Muscle layer of duodenum (tissue), 2 donors: ENCODE measurements around the gene PYDC1.

Experiments used
- H3K27ac ChIP-seq: one replicate; pipeline ENCODE4 v1.7.0; 2013; ENCODE audit warnings: mild to moderate bottlenecking, low read length
- H3K27me3 ChIP-seq: one replicate; pipeline ENCODE4 v1.7.0; 2013; ENCODE audit warnings: low read depth, mild to moderate bottlenecking, control low read depth, low read length
- H3K36me3 ChIP-seq, 2 donors: one replicate each; pipeline ENCODE4 v1.7.0; 2013; ENCODE audit warnings: low read length in 2 of 2, control low read depth in 1 of 2, mild to moderate bottlenecking in 1 of 2; ENCODE audit not compliant: insufficient read depth in 2 of 2, control insufficient read depth in 1 of 2
- H3K4me1 ChIP-seq, 2 donors: one replicate each; pipeline ENCODE4 v1.7.0; 2013; ENCODE audit warnings: low read length in 2 of 2, mild to moderate bottlenecking in 2 of 2, control low read depth in 1 of 2, moderate library complexity in 1 of 2; ENCODE audit not compliant: insufficient read depth in 2 of 2, control insufficient read depth in 1 of 2
- H3K4me3 ChIP-seq, 2 donors: one replicate each; pipeline ENCODE4 v1.7.0; 2013; ENCODE audit warnings: low read length in 2 of 2, low read depth in 1 of 2, mild to moderate bottlenecking in 1 of 2
- H3K9me3 ChIP-seq, 2 donors: one replicate each; pipeline ENCODE4 v1.7.0; 2013; ENCODE audit warnings: low read length in 2 of 2, control low read depth in 1 of 2, mild to moderate bottlenecking in 1 of 2; ENCODE audit not compliant: control insufficient read depth in 1 of 2
- donor health status: healthy.

PYDC1 gene

GRCh38 chr16:31216422-31217135 is at the start of gene PYDC1:
TSS of gene PYDC1 (minus strand) at chr16:31217135. CDS start at chr16:31217028, 107 bp downstream.
- Histone ChIP-seq H3K27me3 (peaks cover 25% of the 10 kb centered on the region), H3K36me3 (no peaks in the 10 kb centered on the region), H3K4me3 (peak within 1 kb of the TSS; percentile 30 to 75), H3K4me1 (peaks cover 8 to 28% of the 10 kb centered on the region in 2 donors), H3K9me3 (no peaks in the 10 kb centered on the region), H3K27ac (no peak within 1 kb of the TSS)

GRCh38 chr16:31265329-31266245 is 48.7 kb upstream of the PYDC1 start:
- Histone ChIP-seq H3K27me3 (no peaks in the 10 kb centered on the region), H3K27ac (no peak overlapping the region), H3K36me3 (no peaks in the 10 kb centered on the region), H3K9me3 (no peaks in the 10 kb centered on the region), H3K4me1 (no peaks in the 10 kb centered on the region), H3K4me3 (no peak overlapping the region)

DNA sequence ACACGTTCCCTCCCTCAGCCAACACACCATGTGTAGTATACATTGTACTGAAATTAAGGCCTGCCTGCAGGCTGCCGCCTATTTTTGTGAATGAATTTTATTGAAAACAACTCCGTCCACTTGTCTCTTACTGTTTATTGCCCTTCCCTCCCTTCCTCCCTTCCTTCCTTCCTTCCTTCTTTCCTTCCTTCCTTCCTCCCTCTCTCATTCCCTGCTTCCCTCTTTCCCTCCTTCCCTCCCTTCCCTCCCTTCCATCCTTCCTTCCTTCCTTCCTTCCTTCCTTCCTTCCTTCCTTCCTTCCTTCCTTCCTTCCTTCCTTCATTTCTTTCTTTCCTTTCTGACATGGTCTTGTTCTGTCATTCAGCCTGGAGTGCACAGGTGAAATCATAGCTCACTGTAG is 45.1 kb upstream of the PYDC1 start:
- Histone ChIP-seq H3K27me3 (no peaks in the 10 kb centered on the region), H3K9me3 (no peaks in the 10 kb centered on the region), H3K4me3 (no peak overlapping the region), H3K27ac (no peak overlapping the region), H3K4me1 (no peaks in the 10 kb centered on the region), H3K36me3 (no peaks in the 10 kb centered on the region)

- Histone ChIP-seq H3K9me3 (no peaks in the 10 kb centered on the region), H3K27ac (peak overlapping the region; percentile 23), H3K4me1 (no peaks in the 10 kb centered on the region), H3K36me3 (no peaks in the 10 kb centered on the region), H3K4me3 (peak overlapping the region; percentile 49 to 52), H3K27me3 (no peaks in the 10 kb centered on the region)
Observed at GRCh38 chr16:31260136-31260931, 43.4 kb upstream of the PYDC1 start.

GRCh38 chr16:31258366-31258765 is 41.4 kb upstream of the PYDC1 start:
- Histone ChIP-seq H3K4me3 (no peak overlapping the region), H3K36me3 (no peaks in the 10 kb centered on the region), H3K27me3 (no peaks in the 10 kb centered on the region), H3K27ac (no peak overlapping the region), H3K9me3 (no peaks in the 10 kb centered on the region), H3K4me1 (no peaks in the 10 kb centered on the region)

DNA sequence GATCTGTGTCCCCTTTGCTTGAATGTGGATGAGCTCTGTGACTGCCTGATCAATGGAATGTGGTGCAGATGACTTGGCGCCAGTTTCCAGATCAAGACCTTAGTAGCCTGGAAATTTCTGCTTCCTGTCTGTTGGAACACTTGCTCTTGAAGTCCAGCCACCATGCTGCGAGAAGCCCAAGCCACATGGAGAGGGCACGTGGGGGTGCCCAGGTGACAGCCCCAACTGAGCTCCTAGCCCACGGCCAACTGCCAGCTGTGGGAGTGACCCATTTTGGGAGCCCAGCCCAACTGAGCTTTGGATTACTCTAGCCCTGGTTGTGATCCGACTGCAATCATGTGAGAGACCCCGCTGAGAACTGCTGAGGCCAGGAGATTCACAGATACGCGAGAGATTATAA is 39.5 kb upstream of the PYDC1 start:
- no peaks in the 10 kb centered on the region for H3K27me3 ChIP-seq
- H3K9me3 ChIP-seq, result no peaks in the 10 kb centered on the region
- H3K36me3 ChIP-seq, result no peaks in the 10 kb centered on the region
- no peak overlapping the region for H3K4me3 ChIP-seq
- no peak overlapping the region for H3K27ac ChIP-seq
- no peaks in the 10 kb centered on the region for H3K4me1 ChIP-seq

DNA sequence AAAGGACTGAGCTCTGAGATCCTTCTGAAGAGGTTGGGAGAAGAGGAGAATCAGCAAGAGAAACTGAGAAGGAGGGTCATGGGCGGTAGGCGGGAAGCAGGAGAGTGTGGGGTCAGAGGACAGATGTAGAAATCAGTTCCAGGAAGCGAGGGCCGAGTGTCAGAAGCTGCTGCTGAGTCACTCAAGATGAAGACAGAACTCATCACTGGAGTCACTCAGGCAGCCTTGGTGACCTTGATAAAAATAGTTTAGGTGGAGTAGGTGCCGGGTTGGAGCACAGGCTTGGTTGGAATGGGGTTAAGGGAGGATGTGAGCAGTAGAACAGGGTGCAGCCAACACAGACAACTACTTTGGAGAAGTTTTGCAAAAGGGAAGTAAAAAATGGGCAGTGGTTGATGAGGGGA is 36.7 kb upstream of the PYDC1 start:
- Histone ChIP-seq H3K9me3 (no peaks in the 10 kb centered on the region), H3K27ac (no peak overlapping the region), H3K4me1 (no peaks in the 10 kb centered on the region), H3K27me3 (no peaks in the 10 kb centered on the region), H3K36me3 (no peaks in the 10 kb centered on the region), H3K4me3 (no peak overlapping the region)

- Histone ChIP-seq H3K27ac (no peak overlapping the region), H3K9me3 (no peaks in the 10 kb centered on the region), H3K27me3 (no peaks in the 10 kb centered on the region), H3K36me3 (no peaks in the 10 kb centered on the region), H3K4me1 (no peaks in the 10 kb centered on the region), H3K4me3 (no peak overlapping the region)
Observed at GRCh38 chr16:31251435-31251834, 34.5 kb upstream of the PYDC1 start.

DNA sequence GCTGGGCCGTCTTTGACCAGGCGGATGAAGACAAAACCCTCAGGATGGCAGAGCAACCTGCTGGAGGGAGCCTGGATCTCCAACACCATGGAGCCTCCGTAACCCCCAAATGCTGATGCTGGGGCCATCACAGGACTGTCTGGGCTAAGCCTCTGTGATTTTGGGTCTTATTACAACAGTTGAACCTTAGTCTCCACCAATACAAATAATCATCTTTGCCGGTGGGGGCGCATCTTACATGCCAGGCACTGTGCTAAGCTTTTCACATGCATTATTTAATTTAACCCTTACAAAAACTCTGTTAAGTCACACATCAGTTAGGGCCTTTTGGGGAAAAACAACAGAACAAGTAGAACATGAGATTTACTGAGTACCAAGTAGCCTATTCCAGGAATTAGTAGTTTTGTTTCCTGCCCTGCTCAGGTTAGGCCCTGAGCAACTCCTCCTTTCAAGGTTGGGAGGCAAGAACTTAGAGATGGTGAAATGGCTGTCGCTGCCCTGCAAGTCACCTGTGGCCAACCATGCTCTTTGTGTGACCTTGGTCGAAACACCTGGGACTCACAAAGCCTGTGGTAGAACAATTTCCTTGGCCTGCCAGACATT is 33.9 kb upstream of the PYDC1 start:
- no peak overlapping the region for H3K4me3 ChIP-seq
- no peak overlapping the region for H3K27ac ChIP-seq
- no peaks in the 10 kb centered on the region for H3K36me3 ChIP-seq
- no peaks in the 10 kb centered on the region for H3K27me3 ChIP-seq
- H3K4me1 ChIP-seq, result no peaks in the 10 kb centered on the region
- no peaks in the 10 kb centered on the region for H3K9me3 ChIP-seq

DNA sequence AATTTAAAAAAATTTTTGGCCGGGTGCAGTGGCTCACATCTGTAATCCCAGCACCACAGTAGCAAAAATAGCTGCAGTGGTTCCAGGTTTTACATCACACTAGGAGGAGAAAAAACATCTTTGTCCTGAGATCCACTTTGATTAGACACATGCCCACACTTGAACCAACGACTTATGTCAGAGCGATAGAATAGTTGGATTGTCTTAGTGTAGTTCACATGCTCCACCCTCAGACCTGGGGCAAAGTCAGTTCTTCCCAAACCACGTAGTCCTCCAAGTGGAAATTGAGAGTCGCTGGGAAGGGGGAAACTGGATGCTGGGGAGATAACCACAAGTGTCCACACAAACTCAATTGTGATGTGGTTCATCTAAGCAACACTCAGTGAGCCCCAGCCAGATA is 31.4 kb upstream of the PYDC1 start:
- H3K27me3 ChIP-seq, result no peaks in the 10 kb centered on the region
- H3K36me3 ChIP-seq, result no peaks in the 10 kb centered on the region
- no peaks in the 10 kb centered on the region for H3K9me3 ChIP-seq
- no peaks in the 10 kb centered on the region for H3K4me1 ChIP-seq
- H3K4me3 ChIP-seq, result no peak overlapping the region
- H3K27ac ChIP-seq, result no peak overlapping the region

DNA sequence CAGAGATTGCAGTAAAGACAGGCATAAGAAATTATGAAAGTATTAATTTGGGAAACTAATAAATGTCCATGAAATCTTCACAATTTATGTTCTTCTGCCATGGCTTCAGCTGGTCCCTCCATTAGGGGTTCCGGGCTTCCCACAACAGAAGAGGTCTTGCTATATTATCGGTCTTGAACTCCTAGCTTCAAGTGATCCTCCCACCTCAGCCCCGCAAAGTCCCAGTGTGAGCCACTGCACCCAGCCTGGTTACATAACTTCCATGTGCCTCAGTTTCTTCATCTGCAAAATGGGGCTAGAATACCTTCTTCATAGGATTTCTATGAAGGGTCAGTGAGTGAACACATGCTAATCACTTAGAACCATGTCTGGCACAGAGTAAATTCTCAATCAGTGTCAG is 29.4 kb upstream of the PYDC1 start:
- Histone ChIP-seq H3K27me3 (no peaks in the 10 kb centered on the region), H3K4me3 (no peak overlapping the region), H3K9me3 (no peaks in the 10 kb centered on the region), H3K27ac (no peak overlapping the region), H3K36me3 (no peaks in the 10 kb centered on the region), H3K4me1 (no peaks in the 10 kb centered on the region)
